K562 (cell line): Measurements from ENCODE around the gene CCDC116. TPM values are rescaled to one million over a fixed set of nuclear protein-coding genes. Genes with fewer than 3 reads are reported as not detected.
A peak's percentile ranks its signal among the peaks of the same experiment; 100 is the strongest.

ENCODE experiments used
- ATAC-seq: fragments of 200-7000 bp; cut with Tn5 transposase; 3 replicates; pipeline ENCODE4 v1.9.1; 2020; ENCODE audit warnings: moderate library complexity
- BruUV-seq: library from RNA; stranded (reverse); fragments of 400-500 nt; replicated peaks from 2 replicates; lab custom pipeline; 2021; lab: Mats Ljungman, UMichigan
- CTCF ChIA-PET: fragments of 300-600 bp; formaldehyde crosslinking; extraction: SDS; loops from one replicate; lab custom pipeline; 2021; ENCODE audit warnings: low intra/inter-chr PET ratio; lab: Yijun Ruan, JAX
- POLR2A ChIA-PET: fragments of 300-600, 350-650 bp; sonication (Branson Sonifier 250); formaldehyde crosslinking; extraction: SDS; loops from one replicate; lab custom pipeline; 2021; ENCODE audit warnings: antibody characterized with exemption, inconsistent platforms; lab: Yijun Ruan, JAX
- DNase-seq, 4 experiments: peaks; one replicate each; pipeline versions ENCODE4 v3.0.0 to v3.0.0-alpha.2; 2011 to 2018; ENCODE audit warnings: low spot score in 3 of 4, mixed read lengths in 3 of 4; ENCODE audit errors: extremely low read depth in 1 of 4
- FAIRE-seq: peaks from 2 replicates; lab custom pipeline; 2011; peaks lifted over from hg19 to GRCh38; lab: Jason Lieb, UNC
- H2AFZ ChIP-seq: 2 replicates; pipeline ENCODE4 v1.6.0; 2011; ENCODE audit warnings: low read depth, low read length, control low read depth, inconsistent platforms
- H3K27ac ChIP-seq: fragments of 200-600 bp; 3 replicates; pipeline ENCODE4 v1.8.0; 2011; ENCODE audit warnings: low read depth, mild to moderate bottlenecking, control low read depth, inconsistent platforms, low read length, moderate library complexity, mixed read lengths; ENCODE audit errors: extremely low read depth
- H3K27me3 ChIP-seq, 2 experiments: fragments of 300-600 bp in 1 of 2; 2 replicates in 1 of 2; 3 replicates in 1 of 2; pipeline versions ENCODE4 v1.6.0 to v1.8.0; 2011; ENCODE audit warnings: inconsistent platforms in 2 of 2, low read length in 2 of 2, mild to moderate bottlenecking in 1 of 2, mixed read lengths in 1 of 2, moderate library complexity in 1 of 2; ENCODE audit not compliant: control insufficient read depth in 2 of 2, insufficient read depth in 2 of 2
- H3K36me3 ChIP-seq: fragments of 300-600 bp; 3 replicates; pipeline ENCODE4 v1.8.0; 2011; ENCODE audit warnings: mild to moderate bottlenecking, low read length, inconsistent platforms; ENCODE audit not compliant: control insufficient read depth, insufficient read depth
- H3K4me1 ChIP-seq, 2 experiments: fragments of 200-600 bp in 1 of 2; replicated peaks in 1 of 2; 2 replicates in 1 of 2; 3 replicates in 1 of 2; pipeline versions ENCODE4 v1.5.1 to v1.8.0; 2011; ENCODE audit warnings: inconsistent platforms in 2 of 2, low read length in 2 of 2, mild to moderate bottlenecking in 1 of 2, mixed read lengths in 1 of 2, moderate library complexity in 1 of 2; ENCODE audit not compliant: control insufficient read depth in 2 of 2, insufficient read depth in 2 of 2
- H3K4me2 ChIP-seq: 2 replicates; pipeline ENCODE4 v1.6.1; 2011; ENCODE audit warnings: low read length, control low read depth, inconsistent platforms, mixed read lengths; ENCODE audit not compliant: insufficient read depth
- H3K4me3 ChIP-seq: fragments of 200-600 bp; sonication (generic), shearing (Covaris generic); 2 replicates; pipeline ENCODE4 v1.5.1; 2016; ENCODE audit warnings: control low read depth, inconsistent platforms
- H3K79me2 ChIP-seq: fragments of 200-600 bp; 3 replicates; pipeline ENCODE4 v1.8.0; 2011; ENCODE audit warnings: low read length, inconsistent platforms; ENCODE audit not compliant: control insufficient read depth, insufficient read depth
- H3K9ac ChIP-seq, 2 experiments: 2 replicates each; pipeline versions ENCODE4 v1.6.0 to v1.6.1; 2011; ENCODE audit warnings: low read depth in 2 of 2, low read length in 2 of 2, control low read depth in 1 of 2, inconsistent platforms in 1 of 2, mild to moderate bottlenecking in 1 of 2, mixed read lengths in 1 of 2; ENCODE audit not compliant: insufficient read depth in 1 of 2
- H3K9me1 ChIP-seq: one replicate; pipeline ENCODE4 v1.6.0; 2011; ENCODE audit warnings: inconsistent platforms, mild to moderate bottlenecking, low read length, moderate library complexity; ENCODE audit not compliant: control insufficient read depth, insufficient read depth
- H3K9me3 ChIP-seq: replicated peaks from 2 replicates; pipeline ENCODE4 v1.5.1; 2011; ENCODE audit warnings: low read depth, low read length, inconsistent platforms; ENCODE audit not compliant: control insufficient read depth, insufficient read depth
- H4K20me1 ChIP-seq: replicated peaks from 2 replicates; pipeline ENCODE4 v1.6.1; 2011; ENCODE audit warnings: low read length, inconsistent platforms, mixed read lengths; ENCODE audit not compliant: control insufficient read depth, insufficient read depth
- ARID3A ChIP-seq: IDR thresholded peaks from 2 replicates; pipeline ENCODE4 v1.6.1; 2012; ENCODE audit warnings: low read depth, low read length, improper control_type of control experiment, borderline replicate concordance
- BMI1 ChIP-seq: fragments of 150-350 bp; IDR thresholded peaks from 2 replicates; pipeline ENCODE4 v1.6.1; 2014; ENCODE audit warnings: low read length
- ETV5 ChIP-seq: sonication (generic); formaldehyde crosslinking; IDR thresholded peaks from 2 replicates; pipeline ENCODE4 v1.4.0; 2020; ENCODE audit warnings: low read depth, mild to moderate bottlenecking, missing genetic modification reagents
- EZH2 ChIP-seq: IDR thresholded peaks from 2 replicates; pipeline ENCODE4 v1.6.1; 2012; ENCODE audit warnings: low read depth, mild to moderate bottlenecking, inconsistent platforms, low read length, borderline replicate concordance
- GABPB1 ChIP-seq: sonication (generic); formaldehyde crosslinking; IDR thresholded peaks from 2 replicates; pipeline ENCODE4 v1.8.0; 2022; ENCODE audit warnings: mild to moderate bottlenecking, missing genetic modification reagents
- HDAC3 ChIP-seq: fragments of 450-650 bp; IDR thresholded peaks from 2 replicates; pipeline ENCODE4 v1.6.1; 2018; ENCODE audit warnings: borderline replicate concordance, mild to moderate bottlenecking, moderate library complexity; ENCODE audit not compliant: partially characterized antibody
- IRF9 ChIP-seq: fragments of 450-650 bp; IDR thresholded peaks from 2 replicates; pipeline ENCODE4 v1.6.1; 2016; ENCODE audit warnings: missing biosample characterization, missing genetic modification characterization
- JUN ChIP-seq, 2 experiments: sonication (generic) in 1 of 2; formaldehyde crosslinking in 1 of 2; IDR thresholded peaks; 2 replicates each; pipeline versions ENCODE4 v1.6.1 to v1.8.0; 2012 to 2022; ENCODE audit warnings: borderline replicate concordance in 2 of 2, mild to moderate bottlenecking in 2 of 2, improper control_type of control experiment in 1 of 2, low read depth in 1 of 2, low read length in 1 of 2, missing genetic modification reagents in 1 of 2
- MAZ ChIP-seq, 2 experiments: fragments of 450-650 bp in 1 of 2; sonication (generic) in 1 of 2; formaldehyde crosslinking; IDR thresholded peaks in 1 of 2; conservative IDR thresholded peaks in 1 of 2; 2 replicates each; pipeline versions ENCODE4 v1.4.0 to v1.5.0; 2020; ENCODE audit warnings: mild to moderate bottlenecking in 1 of 2, missing genetic modification reagents in 1 of 2
- NCOR1 ChIP-seq: fragments of 450-650 bp; IDR thresholded peaks from 2 replicates; pipeline ENCODE4 v1.6.1; 2016; ENCODE audit warnings: mild to moderate bottlenecking, moderate library complexity
- POLR2AphosphoS5 ChIP-seq: IDR thresholded peaks from 2 replicates; pipeline ENCODE4 v1.6.1; 2011; ENCODE audit warnings: mild to moderate bottlenecking, low read depth, low read length, moderate library complexity; ENCODE audit not compliant: control insufficient read depth, insufficient read depth
- POLR2G ChIP-seq: fragments of 200-400 bp; formaldehyde crosslinking; IDR thresholded peaks from 2 replicates; pipeline ENCODE4 v1.6.1; 2017; ENCODE audit warnings: low read depth, mild to moderate bottlenecking, antibody characterized with exemption, low read length, moderate library complexity
- TAF15 ChIP-seq: fragments of 200-400 bp; formaldehyde crosslinking; IDR thresholded peaks from 2 replicates; pipeline ENCODE4 v1.6.1; 2017; ENCODE audit warnings: mild to moderate bottlenecking, low read depth, low read length, moderate library complexity
- TEAD4 ChIP-seq, 2 experiments: sonication (generic) in 1 of 2; formaldehyde crosslinking in 1 of 2; IDR thresholded peaks; 2 replicates each; pipeline versions ENCODE4 v1.6.1 to v1.8.0; 2012 to 2022; ENCODE audit warnings: borderline replicate concordance in 1 of 2, inconsistent platforms in 1 of 2, low read length in 1 of 2, mild to moderate bottlenecking in 1 of 2, missing genetic modification reagents in 1 of 2
- XRCC4 ChIP-seq: IDR thresholded peaks from one replicate; pipeline ENCODE4 v1.6.1; 2011; ENCODE audit not compliant: insufficient read depth, insufficient read length; ENCODE audit errors: extremely low read depth
- ZKSCAN3 ChIP-seq: fragments of 250-450 bp; sonication (Bioruptor Pico); IDR thresholded peaks from 2 replicates; pipeline ENCODE4 v1.4.0; 2020
- ZNF695 ChIP-seq: fragments of 450-650 bp; formaldehyde crosslinking; IDR thresholded peaks from 2 replicates; pipeline ENCODE4 v1.4.0; 2020; ENCODE audit warnings: mild to moderate bottlenecking, moderate library complexity
- WGBS: fragments of 100-300 bp; shearing (Covaris generic); methylation state at CpG from one replicate; pipeline ENCODE4 v1.1.6; 2016; ENCODE audit warnings: low coverage, mixed read lengths; ENCODE audit not compliant: insufficient coverage; ENCODE audit errors: missing lambda C conversion rate; 5-methylcytosine and 5-hydroxymethylcytosine counted together
- in situ Hi-C: fragments of 300-500 bp; cut with MboI; formaldehyde crosslinking; loops from 4 replicates; pipeline ENCODE4 v1.15.0; 2018; ENCODE audit warnings: inconsistent platforms, mixed read lengths
- intact Hi-C: fragments of 100-400 bp; cut with micrococcal nuclease; formaldehyde crosslinking; loops from 2 replicates; pipeline ENCODE4 v1.14.2; 2022
- polyA plus RNA-seq, 8 experiments: library from polyadenylated mRNA; depleted of rRNA in 4 of 8; stranded (reverse) in 5 of 8; unstranded in 3 of 8; fragments of >200 nt; fragmentation: Nextera tagmentation in 2 of 8; fragmentation: Illumina TruSeq in 1 of 8; extraction: Ambion mirVana in 2 of 8; extraction: Trizol in 1 of 8; gene quantifications; 2 replicates each; pipeline versions ENCODE4 v1.2.1 to v1.2.3, GENCODE V29; 2011 to 2014; ENCODE audit warnings: inconsistent platforms in 1 of 8, missing spikeins in 1 of 8
- total RNA-seq, 7 experiments: library from RNA; depleted of rRNA in 6 of 7; stranded (reverse); fragments of >200 nt in 6 of 7; fragmentation: Illumina TruSeq in 2 of 7; extraction: Trizol in 2 of 7; gene quantifications; 2 replicates each; pipeline versions ENCODE4 v1.2.1 to v1.2.3, GENCODE V29; 2011 to 2021; ENCODE audit warnings: low replicate concordance in 1 of 7

Gene CCDC116
- total and polyA plus RNA-seq, 9 of the 15 experiments (the other 6 are each of a cell fraction or from before 2014, with no cell fraction given), result 1.6 to 11.3 (median 4.7) TPM

- FAIRE-seq (no peak), ATAC-seq (no peak), DNase-seq (peak in 1 of 4 experiments; percentile 57)
- Histone ChIP-seq H3K9me1 (peaks cover 11% of the 10 kb centered on the region), H3K4me2 (no peak overlapping the region), H3K9ac (peak overlapping the region in 1 of 2 experiments; percentile 54; a peak in 2 of 4 replicates), H4K20me1 (peaks cover 23% of the 10 kb centered on the region), H3K4me3 (no peak overlapping the region), H3K27me3 (no peaks in the 10 kb centered on the region), H2AFZ (no peak overlapping the region), H3K36me3 (peaks cover 84% of the 10 kb centered on the region; the same call in 2 of the 3 replicates), H3K9me3 (no peaks in the 10 kb centered on the region), H3K79me2 (no peaks in the 10 kb centered on the region), H3K4me1 (peaks cover 5 to 49% of the 10 kb centered on the region in 2 experiments; a peak in 3 of 5 replicates), H3K27ac (no peak overlapping the region)
- ChIA-PET CTCF (interaction anchor here (0.5 kb wide), 1 partner anchor 8 kb away, joined by 4 read pairs; no protein-coding TSS in a partner anchor), POLR2A (interaction anchor here (0.7 to 8.6 kb wide), 11 partner anchors 7 to 107 kb away, joined by 3 to 111 read pairs (median 17); partner anchors contain the start of gene PPIL2)
- BruUV-seq, result no TSS peak
- in situ Hi-C loops (no loop called here), intact Hi-C loops (no loop called here)
- 88% methylated on average over 7 of the region's 7 CpGs for WGBS
- TF ChIP-seq MAZ (CRISPR knock-in tag; conservative IDR thresholded peaks at IDR 0.05 in 1 of 2, IDR thresholded peaks at IDR 0.05 in 1 of 2) (0 out of 4 replicates have a peak, but pooled peaks of 1 of the 2 experiments have one; percentile 29), EZH2 (no peak), HDAC3 (no peak), NCOR1 (no peak), GABPB1 (CRISPR knock-in tag) (no peak), TAF15 (0 out of 2 replicates have a peak, but pooled peaks have one; percentile 78), ZNF695 (CRISPR knock-in tag) (0 out of 2 replicates have a peak, but pooled peaks have one; percentile 47), ZKSCAN3 (CRISPR knock-in tag) (0 out of 2 replicates have a peak, but pooled peaks have one; percentile 13), ARID3A (no peak), POLR2G (peak; percentile 52), TEAD4 (IDR thresholded peaks at IDR 0.05; ENCODE audit: low read length) (no peak), TEAD4 (CRISPR knock-in tag; IDR thresholded peaks at IDR 0.05; ENCODE audit: borderline replicate concordance) (peak; percentile 84), POLR2AphosphoS5 (0 out of 2 replicates have a peak, but pooled peaks have one; percentile 8), IRF9 (tag) (no peak), XRCC4 (no peak), BMI1 (no peak), JUN (IDR thresholded peaks at IDR 0.05; ENCODE audit: borderline replicate concordance, low read depth, low read length) (no peak), JUN (CRISPR knock-in tag; IDR thresholded peaks at IDR 0.05; ENCODE audit: borderline replicate concordance) (0 out of 2 replicates have a peak, but pooled peaks have one; percentile 51), ETV5 (0 out of 2 replicates have a peak, but pooled peaks have one; percentile 24)
Observed at GRCh38 chr22:21683401-21683811, 50.8 kb downstream of the CCDC116 start.
